Umbilical cord (tissue), 2 donors: ENCODE data around the gene OGFOD1. TPM values are rescaled to one million over a fixed set of nuclear protein-coding genes. Genes with fewer than 3 reads are reported as not detected.

ENCODE experiments used
- DNase-seq: peaks from one replicate; pipeline ENCODE4 v3.0.0-alpha.2; 2015; ENCODE audit warnings: low spot score
- total RNA-seq: library from RNA; depleted of rRNA; stranded (reverse); fragments of >200 nt; gene quantifications from one replicate; pipeline ENCODE4 v1.2.3, GENCODE V29; 2014; ENCODE audit warnings: low replicate concordance; ENCODE audit not compliant: insufficient read depth

OGFOD1 gene
- total RNA-seq, 1 donor from 2014 or later = 10.6 TPM

DNA sequence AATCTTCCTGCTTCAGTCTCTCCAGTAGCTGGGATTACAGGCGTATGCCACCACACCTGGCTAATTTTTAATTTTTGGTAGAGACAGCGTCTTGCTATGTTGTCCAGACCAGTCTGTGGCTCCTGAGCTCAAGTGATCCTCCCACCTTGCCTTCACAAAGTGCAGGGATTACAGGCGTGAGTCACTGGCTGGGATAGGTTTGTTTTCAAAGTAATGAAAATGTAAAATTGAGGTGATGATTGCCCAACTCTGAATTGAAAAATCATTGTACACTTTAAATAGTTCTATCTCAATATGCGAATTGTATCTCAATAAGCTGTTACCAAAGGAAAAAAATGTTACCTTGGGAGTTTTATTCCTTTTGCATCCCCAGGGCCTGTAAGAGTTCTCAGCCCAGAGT lies 24.8 kb upstream of the OGFOD1 start:
- no peak for DNase-seq

DNA sequence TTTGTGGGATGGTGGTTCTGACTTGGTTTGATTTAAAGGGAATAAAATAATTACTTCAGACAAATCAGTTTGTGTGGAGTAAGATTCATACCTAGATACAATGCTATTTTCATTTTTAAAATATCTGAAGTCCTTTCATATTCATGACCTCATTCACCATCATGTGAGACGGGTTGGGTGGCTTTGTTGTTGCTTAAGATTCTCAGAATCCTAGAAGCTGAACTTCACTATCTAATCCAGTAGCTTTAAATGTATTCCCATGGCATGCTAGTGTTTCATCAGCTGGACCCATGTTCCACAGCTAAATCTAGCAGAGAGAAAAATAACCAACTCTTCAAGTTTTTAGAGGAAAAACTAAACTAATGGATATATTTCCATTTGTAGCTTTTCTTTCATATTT lies 23.3 kb upstream of the OGFOD1 start:
- DNase-seq = peak; percentile 76

DNA sequence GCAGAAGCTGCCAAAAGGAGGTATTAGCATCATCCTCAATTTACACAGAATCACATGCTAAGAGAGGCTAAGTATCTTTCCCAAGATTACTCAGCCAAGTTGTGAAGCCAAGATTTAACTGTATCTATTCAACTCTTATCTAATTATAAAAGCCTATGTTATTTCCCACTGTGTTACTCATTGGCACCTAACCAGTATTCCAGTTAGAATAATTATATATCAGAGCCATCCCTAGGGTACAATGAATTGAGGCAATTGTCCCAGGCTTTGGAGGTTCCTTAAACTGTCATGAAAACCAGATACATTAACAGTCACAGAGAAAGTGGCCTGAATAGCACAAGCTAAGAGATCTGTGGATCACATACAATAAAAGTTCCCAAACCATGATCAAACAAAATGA lies 15.1 kb upstream of the OGFOD1 start:
- DNase-seq = no peak

DNA sequence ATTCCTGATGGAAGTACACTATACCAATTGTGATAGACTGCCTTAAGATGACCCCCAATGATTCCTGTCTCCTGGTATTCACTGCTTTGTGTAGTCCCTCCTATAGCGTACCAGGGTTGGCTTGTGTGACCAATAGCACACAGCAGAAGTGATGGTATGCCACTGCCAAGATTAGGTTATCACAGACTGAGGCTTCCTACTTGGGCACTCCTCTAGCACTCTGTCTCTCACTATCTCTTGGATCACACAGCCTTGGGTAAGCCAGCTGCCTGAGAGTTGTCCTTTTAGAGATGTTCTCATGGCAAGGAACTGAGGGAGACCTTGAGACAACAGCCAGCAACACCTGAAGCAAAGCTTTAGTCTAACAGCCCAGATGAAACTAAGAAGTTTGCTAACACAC lies 13.3 kb upstream of the OGFOD1 start:
- no peak for DNase-seq

DNA sequence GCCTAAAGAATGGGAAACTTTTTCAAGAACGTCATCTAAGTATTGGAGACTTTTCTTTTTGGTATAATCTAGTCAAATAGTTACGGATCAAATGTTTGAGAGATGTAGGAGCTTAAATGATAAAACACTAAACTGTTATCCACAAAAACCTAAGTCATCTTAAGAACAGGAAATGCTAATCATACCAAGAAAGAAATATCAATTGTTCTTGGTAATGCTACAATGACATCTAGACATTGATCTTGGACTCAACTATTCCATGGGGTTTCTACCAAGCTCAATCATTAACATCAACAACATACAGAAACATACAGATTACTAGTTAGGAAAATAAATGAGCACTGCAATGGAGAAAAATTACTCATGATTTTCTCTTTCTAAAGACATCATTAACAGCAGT lies 4.1 kb upstream of the OGFOD1 start:
- no peak for DNase-seq

DNA sequence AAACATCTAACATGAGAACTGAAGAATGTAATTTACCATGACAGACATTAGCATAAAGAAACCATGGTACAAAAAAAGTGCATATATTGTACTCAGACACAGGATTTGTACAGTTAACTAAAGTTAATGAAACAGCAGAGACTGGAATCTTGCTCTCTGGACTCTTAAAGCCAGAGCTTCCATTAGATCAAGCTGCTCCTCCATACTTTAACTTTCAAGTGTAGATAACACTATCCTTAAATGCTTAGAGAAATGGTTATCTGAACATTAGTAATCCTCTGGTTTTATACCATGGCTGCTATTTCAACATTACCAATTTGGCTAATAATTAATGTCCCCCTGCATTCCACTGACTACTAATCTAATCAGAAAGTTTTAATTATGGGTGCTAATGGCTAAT lies 3.3 kb upstream of the OGFOD1 start:
- peak; percentile 15 for DNase-seq

DNA sequence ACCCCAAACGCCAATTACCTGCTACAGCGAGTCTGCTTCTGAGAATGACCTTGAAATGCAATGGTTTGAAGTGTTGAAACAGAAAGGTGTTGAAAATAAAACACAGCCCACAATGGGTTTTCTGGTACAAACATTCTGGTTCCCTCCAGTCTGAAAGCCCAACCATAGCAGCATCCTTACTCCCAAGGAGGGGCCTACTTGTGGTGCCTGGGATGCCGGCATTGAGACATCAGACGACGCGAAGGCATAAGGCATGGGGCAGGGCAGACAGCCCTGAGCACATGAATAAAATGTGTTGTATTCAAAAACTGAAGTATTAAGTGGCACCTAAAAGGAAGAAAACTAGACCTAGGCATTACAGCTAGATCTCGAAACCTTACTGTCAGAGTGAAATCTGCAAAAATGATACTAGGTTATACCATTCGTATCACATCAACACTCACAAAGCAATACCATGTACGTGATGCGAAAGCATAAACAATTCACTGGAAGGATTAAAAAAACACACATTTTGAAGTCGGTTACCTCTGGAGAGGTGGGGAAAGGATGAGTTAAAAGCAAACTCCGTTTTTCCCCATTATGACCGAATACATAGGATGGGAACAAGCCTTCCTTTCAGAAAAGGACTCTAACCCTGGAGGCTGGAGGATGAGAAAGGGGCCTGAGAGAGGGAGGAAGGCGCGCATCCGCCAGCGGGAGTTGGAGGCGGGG lies 924 bp upstream of the OGFOD1 start:
- peak; percentile 29 for DNase-seq

DNA sequence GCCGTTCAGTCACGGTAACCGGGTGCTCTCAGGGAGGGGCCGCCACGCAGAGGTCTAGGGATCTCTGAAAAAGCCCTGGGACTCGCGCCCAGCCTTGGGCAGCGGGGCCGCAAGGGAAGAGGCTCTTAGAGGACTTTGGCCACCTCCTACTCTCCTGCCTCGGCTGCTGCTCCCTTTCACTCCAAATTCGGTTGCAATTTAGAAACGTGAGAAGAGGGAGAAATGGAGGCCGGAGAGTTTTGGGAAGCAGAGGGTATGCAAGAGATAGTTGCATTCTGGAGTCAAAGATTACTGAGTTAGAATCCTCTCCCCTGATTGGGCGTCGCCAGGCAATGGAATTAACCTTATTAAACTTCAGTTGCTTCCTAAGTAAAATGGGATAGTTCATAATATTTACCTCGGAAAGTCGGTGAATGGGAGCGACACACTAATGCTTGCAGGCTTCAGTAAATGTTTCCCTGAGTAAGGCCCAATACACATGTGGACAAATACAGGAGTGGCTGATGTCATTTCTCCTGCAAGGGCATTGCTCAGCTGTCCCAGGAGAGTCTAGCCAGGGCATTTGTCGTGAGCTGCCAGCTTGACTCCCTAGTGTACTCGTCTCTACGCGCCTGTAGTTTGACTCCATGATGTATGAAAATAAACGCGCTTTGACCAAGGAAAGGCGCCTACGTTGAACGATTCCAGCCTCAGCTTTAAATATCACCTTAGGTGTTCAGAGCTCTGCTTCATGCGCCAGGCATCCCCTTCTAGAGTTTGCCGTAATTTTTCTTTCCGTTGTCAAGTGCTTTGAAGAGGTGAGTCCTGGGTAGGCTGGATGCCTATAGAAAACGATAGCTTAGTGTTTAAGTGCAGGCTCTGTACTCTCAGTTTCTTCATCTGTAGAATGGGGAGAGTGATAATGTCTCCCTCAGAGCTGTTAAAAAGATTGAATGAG lies 667 bp downstream of the OGFOD1 start:
- DNase-seq = no peak

DNA sequence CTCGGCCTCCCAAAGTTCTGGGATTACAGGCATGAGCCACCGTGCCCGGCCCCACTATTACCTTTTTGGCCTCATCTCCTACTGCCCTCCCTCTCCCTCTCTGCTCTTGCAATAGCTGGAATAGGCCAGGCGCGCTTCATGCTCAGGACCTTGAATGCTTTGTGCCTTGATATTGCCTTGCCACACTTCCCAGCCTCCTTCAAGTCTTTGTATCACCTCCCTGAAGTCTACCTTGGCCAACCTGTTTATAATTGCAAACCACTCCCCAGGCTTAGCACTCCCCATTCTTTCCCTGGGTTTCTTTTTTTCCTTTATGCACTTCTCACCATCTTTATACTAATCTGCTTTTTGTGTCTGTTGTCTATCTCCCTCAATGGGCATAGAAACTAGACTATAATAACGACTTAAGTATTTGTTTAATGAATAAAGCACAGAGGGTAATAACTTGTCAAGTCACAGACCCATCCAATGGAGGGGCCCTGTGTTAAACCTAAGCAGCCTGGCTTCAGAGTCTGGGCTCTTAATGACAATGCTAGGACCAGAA lies 6.6 kb downstream of the OGFOD1 start:
- DNase-seq = no peak

DNA sequence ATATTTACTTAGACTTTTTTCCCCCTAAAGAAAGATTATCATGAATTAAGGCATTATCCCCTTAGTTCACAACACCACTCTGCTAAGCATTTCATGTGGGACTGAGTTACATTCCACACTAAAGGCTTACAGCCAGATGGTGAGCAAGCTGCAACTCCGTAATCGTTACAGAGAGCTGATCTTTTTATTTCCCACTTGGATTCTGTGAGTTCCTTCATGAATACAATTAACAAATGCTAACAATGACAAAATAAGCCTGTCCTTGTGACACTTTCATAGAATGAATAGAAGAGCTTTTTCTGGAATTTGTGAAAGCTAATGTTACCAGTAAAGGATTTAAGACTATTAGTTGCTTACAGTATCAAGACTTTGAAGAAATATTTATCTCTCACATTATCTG lies 8.7 kb downstream of the OGFOD1 start:
- no peak for DNase-seq

DNA sequence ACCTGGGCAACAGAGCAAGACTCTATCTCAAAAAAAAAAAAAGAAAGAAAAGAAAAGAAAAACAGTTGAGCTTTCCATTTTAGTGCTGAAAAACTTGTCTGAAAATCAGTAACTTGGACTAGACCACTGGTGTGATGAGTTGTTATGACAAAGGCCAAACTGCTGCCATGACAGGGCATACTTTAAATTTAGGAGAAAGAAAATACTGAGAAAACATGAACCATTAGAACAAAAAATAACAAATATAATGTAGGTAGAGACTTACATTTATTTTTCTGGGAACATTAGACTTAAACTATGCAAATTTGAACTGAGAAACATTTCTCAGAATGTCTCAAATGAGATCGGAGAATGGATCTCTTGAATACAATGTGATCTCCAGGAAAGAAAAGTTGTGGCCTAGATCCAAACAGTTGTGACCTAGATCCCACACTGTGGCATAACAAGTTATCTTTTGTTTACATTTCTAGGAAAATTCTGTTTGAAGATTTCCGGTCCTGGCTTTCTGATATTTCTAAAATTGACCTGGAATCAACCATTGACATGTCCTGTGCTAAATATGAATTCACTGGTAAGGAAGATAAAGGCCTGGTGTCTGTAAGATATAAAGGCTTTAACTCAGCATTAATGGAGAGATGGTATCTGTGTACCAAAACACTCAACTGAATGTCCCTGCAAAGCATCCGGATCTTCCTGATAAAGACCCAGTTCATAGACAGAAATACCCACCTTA lies 10.9 kb downstream of the OGFOD1 start:
- no peak for DNase-seq

DNA sequence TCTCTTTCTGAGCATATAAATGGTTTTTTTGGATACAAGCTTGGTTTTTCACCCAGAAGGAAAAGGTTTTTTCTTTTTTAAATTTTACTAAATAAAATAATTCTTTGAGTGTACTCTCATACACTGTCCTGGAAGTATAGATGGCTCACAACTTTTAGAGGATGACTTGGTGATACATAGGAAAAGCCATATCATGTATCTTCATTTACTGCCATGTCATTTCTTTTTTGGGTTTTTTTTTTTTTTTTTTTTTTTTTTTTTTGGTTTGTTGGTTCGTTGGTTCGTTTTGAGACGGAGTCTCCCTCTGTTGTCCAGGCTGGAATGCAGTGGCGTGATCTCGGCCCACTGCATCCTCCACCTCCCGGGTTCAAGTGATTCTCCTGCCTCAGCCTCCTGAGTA lies 11.8 kb downstream of the OGFOD1 start:
- DNase-seq = no peak

DNA sequence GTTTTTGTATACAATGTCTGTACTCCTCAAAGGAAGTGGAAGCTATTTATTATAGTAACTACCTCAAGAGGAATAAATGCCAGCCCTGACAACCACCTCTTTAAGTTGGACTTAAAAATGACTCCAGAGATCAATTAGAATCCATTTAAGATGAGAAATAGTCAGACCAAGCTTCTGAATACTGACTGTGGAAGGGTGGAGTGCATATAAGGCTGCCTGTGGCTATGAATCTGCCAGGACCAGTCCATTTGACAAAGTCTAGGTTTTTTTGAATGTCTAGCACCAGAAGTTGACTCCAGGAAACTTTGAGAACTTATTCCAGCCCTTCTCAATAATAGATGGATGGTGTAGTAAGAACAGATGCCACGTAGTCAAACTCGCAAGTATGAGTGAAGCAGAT lies 15.0 kb downstream of the OGFOD1 start:
- no peak for DNase-seq

DNA sequence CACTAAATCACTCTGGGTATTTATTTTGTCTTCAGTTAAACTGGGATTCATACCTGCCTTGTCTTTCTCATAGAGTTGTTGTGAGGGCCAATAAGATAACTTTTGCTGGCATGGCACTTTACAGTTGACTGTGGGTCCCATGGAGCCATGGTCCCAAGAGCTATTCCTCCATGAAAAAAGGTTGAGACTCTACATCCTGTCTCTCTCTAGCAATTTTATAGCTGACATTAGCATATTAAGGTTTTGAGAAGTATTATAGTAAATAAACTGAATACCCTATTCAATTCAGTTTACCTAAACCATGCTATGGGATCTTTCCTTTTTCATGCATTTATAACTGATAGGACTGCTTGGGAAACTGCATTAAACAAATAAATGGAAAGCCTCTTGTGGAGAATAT lies 17.4 kb downstream of the OGFOD1 start:
- no peak for DNase-seq

DNA sequence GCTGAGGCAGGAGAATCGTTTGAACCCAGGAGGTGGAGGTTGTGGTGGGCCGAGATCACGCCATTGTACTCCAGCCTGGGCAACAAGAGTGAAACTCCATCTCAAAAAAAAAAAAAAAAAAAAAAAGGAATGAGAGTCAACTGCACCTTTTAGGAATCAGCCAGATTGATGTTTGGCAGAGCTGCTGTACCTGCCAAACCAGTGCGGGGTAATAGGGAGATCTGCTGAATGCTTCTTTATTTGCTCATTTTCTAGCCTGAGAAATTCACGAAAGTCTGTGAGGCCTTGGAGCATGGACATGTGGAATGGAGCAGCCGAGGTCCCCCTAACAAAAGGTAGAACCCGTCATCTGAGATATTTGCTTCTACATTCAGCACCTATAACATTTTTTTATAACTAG lies 18.4 kb downstream of the OGFOD1 start:
- no peak for DNase-seq

DNA sequence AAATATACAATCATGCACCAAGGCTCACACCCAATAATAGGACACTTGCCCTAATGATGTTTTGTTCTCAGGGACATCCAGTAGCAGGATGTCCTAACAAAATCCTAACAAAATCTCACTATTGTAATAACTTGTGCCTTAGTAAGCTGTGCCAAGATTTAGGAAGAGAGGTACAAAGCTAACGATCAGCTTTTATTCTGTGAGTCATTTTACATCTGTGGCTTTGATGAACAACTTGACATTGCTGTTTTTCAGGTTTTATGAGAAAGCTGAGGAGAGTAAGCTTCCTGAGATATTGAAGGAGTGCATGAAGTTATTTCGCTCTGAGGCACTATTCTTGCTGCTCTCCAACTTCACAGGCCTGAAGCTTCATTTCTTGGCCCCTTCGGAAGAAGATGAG lies 18.9 kb downstream of the OGFOD1 start:
- peak; percentile 58 for DNase-seq

DNA sequence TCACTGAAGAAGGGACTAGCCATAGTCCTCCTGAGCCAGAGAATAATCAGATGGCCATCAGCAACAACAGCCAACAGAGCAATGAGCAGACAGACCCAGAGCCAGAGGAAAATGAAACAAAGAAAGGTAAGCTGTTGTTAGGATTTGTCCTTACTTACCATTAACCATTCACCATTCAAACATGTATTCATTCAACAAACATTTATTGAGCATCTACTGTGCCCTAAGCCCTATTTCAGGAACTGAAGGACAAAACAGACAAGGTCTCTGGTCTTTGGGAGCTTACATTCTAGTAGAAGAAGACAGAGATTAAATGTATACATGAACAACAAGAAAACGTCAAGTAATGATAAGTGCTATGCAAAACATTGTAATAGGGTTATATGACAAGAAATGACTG lies 19.3 kb downstream of the OGFOD1 start:
- no peak for DNase-seq

DNA sequence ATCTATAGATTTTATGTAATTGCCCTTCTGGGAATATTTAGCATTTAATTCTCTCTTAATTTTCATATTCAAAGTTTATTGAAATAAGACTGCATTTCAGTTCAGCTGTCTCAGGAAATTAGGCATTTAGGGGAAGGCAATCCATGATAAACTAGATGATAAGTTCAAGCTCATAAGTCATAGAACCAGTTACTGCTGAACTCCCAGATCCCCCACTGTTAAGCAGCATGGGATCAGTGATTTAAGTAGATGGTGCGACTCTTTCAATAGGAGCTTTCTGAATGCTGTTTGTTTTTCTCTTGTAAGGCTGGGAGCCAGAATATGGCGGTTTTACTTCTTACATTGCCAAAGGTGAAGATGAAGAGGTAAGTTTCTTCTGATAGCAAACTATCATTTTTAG lies 23.8 kb downstream of the OGFOD1 start:
- DNase-seq = no peak

DNA sequence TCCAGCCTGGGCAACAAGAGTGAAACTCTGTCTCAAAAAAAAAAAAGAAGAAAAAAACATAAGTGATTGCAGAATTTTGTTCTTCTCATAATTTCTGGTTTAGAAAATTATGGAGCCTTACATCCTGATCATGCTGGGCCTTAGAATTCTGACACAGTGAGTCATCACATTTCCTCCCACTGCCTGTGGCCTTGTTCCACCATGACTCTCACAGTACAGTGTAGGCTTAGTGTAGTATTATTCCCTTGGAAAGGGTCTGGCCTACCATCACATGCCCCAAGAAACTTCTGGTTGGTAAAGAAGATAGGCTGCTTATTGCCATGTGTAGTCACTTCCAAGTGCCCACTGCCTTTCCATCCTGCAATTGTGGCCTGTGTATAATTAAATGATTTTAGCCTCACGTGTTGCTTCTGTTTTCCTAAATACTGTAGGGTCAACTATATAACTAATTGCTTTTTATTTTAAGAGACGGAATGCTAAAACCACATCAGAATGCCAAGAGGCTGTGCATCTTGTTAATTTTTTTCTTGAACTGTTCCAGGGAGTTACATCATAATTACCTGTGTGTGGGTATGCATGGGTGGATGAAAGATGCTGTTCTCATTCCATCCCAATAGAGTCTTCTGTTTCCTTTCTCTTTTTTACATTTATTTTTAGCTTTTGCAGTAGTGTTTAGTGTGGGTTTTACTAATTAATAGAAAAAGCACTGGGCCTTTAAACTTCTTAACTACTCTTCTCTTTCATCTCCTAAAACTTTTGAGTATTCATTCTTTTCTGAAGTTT lies 25.9 kb downstream of the OGFOD1 start:
- DNase-seq = peak; percentile 5

DNA sequence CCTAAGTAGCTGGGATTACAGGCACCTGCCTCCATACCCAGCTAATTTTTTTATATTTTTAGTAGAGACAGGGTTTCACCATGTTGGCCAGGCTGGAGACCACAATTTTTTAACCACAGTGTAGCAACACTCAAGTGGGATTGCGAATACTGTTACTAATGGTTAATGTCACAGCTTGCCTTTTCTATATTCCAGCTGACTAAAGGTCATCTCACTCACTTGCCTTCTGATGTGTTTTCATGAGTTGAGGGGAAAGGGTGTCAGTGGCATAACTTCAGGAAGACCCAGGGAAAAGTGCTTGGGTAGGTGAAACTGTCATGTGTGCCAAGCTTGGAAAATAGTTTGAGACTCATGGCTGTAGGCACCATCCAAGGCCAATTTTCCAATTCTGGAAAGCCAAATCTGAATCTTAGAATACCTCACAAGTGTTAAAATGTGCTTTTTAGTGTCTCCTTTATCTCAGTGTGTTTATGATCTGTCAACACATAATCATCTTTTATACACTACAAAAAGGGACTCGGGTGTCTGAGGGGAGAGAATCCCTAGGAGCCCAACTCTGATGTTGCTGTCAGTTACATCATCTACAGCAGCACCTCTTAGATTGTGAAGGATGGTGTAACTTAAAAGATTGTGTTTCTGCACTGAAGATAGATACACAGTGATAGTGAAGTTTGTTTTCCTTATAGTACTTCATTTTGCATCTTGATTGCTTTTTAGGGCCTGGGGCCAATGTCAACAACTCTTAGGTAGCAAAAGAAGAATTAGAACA lies 27.1 kb downstream of the OGFOD1 start:
- DNase-seq = no peak

DNA sequence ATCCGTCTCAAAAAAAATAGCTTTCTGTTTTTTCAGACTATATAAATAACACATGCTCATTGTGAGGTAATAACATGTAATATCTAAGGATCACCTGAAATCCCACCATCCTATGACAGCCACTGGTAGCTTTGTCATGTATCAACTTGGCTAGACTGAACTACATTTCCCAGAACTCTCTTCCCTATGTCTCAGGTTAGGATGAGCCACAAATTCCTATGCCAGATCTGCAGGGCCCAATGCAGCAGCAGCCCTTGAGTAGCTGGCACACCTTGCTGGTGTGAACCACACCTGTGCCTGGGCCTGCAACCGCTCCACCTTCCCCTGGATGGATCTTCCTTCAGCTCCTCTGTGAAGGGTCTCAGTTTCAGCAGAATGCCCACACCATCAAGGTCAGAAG lies 28.1 kb downstream of the OGFOD1 start:
- DNase-seq = no peak
